Peyer's patch (tissue), 4 donors: Measurements from ENCODE around the gene PAX8.

ENCODE experiments used
- POLR2A ChIP-seq, 2 donors: fragments of 450-650 bp; IDR thresholded peaks; one replicate each; pipeline ENCODE4 v1.5.1; 2017; ENCODE audit warnings: antibody characterized with exemption in 2 of 2, mild to moderate bottlenecking in 2 of 2, moderate library complexity in 2 of 2
- TF ChIP-seq, protein P1 (sequence below), 6 experiments: fragments of 450-650 bp in 4 of 6; fragments of 200-600 bp in 2 of 6; sonication (generic) in 1 of 6; IDR thresholded peaks; one replicate each; pipeline ENCODE4 v1.5.1; 2017 to 2019; ENCODE audit warnings: antibody characterized with exemption in 6 of 6, mild to moderate bottlenecking in 3 of 6, moderate library complexity in 1 of 6

DNA sequence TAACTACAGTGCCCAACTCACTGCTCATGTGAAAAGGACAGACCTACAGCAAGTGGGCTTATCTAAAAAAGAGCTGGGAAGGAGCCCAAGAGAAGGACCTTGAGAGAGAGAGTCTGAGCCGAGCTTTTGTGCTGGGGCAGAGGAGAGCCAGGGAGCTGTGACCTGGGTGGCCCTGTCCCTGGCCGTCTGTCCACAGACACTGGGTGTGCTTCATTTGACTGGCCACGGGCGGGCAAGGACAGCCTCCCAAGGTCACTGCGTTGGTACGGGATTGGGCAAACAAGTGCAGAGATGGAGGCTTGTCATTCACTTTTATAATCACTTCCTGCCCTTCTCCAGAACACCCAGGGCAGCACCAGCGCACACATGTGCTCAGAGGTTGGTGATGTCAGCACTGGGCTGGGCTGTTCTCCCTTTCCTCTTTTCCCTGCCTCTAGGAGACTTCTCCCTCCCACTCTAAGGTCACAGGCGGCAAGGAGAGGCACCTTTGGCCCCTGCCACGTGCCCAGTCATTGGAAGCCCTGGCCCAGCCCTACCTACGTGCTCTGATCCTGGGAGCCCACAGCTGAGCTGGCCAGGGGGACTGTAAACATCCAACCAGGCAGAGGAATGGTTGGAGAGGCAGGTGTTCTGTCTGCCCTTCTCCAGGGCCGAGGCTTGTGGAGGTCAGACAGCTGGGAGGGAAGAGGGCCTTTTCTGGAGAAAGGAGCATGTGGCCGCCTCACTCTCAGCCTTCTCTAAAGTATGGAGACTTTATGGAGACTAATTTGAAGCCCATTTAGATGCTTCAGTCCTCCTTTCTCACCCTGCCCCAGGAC is 111.4 kb downstream of the PAX8 start:
- TF ChIP-seq, protein P1, sequence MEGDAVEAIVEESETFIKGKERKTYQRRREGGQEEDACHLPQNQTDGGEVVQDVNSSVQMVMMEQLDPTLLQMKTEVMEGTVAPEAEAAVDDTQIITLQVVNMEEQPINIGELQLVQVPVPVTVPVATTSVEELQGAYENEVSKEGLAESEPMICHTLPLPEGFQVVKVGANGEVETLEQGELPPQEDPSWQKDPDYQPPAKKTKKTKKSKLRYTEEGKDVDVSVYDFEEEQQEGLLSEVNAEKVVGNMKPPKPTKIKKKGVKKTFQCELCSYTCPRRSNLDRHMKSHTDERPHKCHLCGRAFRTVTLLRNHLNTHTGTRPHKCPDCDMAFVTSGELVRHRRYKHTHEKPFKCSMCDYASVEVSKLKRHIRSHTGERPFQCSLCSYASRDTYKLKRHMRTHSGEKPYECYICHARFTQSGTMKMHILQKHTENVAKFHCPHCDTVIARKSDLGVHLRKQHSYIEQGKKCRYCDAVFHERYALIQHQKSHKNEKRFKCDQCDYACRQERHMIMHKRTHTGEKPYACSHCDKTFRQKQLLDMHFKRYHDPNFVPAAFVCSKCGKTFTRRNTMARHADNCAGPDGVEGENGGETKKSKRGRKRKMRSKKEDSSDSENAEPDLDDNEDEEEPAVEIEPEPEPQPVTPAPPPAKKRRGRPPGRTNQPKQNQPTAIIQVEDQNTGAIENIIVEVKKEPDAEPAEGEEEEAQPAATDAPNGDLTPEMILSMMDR (IDR thresholded peaks at IDR 0.05) = peak in 2 of 6 experiments; percentile 7 to 10
- TF ChIP-seq POLR2A (IDR thresholded peaks at IDR 0.05) = peak; percentile 81 to 85
